Coronary artery (tissue), 2 donors: ENCODE measurements around the gene PROSER3.

Experiments
- DNase-seq: peaks from one replicate; pipeline ENCODE4 v3.0.0-alpha.2; 2017; ENCODE audit warnings: low spot score
- H3K27ac ChIP-seq, 2 donors: fragments of 200-600 bp; sonication (generic); one replicate each; pipeline ENCODE4 v1.5.1; 2016 to 2019
- H3K4me3 ChIP-seq: fragments of 200-600 bp; sonication (generic); 2 replicates; pipeline ENCODE4 v1.5.1; 2016; ENCODE audit warnings: mild to moderate bottlenecking, moderate library complexity
- TF ChIP-seq, protein P1 (sequence below): fragments of 200-600 bp; sonication (generic); IDR thresholded peaks from one replicate; pipeline ENCODE4 v1.5.1; 2019; ENCODE audit warnings: antibody characterized with exemption

Gene PROSER3

DNA sequence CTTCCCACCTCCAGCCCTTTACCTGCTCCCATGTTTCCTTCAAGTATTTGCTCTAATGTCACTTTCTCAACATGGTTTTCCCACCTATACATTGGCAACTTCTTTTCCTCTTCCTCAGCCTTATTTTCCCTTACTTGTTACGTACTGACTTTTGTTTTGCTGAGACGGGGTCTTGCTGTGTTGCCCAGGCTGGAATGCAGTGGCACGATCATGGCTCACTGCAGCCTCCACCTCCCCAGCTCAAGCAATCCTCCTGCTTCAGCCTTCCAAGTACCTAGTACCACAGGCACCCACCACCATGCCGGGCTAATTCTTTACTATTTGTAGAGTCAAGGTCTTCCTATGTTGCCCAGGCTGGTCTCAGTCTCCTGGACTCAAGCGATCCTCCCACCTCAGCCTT, 49.7 kb downstream of the PROSER3 start:
- DNase-seq = no peak
- Histone ChIP-seq H3K27ac (no peak overlapping the region), H3K4me3 (no peak overlapping the region)
- TF ChIP-seq, protein P1, sequence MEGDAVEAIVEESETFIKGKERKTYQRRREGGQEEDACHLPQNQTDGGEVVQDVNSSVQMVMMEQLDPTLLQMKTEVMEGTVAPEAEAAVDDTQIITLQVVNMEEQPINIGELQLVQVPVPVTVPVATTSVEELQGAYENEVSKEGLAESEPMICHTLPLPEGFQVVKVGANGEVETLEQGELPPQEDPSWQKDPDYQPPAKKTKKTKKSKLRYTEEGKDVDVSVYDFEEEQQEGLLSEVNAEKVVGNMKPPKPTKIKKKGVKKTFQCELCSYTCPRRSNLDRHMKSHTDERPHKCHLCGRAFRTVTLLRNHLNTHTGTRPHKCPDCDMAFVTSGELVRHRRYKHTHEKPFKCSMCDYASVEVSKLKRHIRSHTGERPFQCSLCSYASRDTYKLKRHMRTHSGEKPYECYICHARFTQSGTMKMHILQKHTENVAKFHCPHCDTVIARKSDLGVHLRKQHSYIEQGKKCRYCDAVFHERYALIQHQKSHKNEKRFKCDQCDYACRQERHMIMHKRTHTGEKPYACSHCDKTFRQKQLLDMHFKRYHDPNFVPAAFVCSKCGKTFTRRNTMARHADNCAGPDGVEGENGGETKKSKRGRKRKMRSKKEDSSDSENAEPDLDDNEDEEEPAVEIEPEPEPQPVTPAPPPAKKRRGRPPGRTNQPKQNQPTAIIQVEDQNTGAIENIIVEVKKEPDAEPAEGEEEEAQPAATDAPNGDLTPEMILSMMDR = no peak

GRCh38 chr19:35811317-35812219, 53.6 kb downstream of the PROSER3 start:
- DNase-seq = no peak
- H3K27ac ChIP-seq = no peak overlapping the region
- TF ChIP-seq, protein P1 = no peak
- H3K4me3 ChIP-seq = no peak overlapping the region

DNA sequence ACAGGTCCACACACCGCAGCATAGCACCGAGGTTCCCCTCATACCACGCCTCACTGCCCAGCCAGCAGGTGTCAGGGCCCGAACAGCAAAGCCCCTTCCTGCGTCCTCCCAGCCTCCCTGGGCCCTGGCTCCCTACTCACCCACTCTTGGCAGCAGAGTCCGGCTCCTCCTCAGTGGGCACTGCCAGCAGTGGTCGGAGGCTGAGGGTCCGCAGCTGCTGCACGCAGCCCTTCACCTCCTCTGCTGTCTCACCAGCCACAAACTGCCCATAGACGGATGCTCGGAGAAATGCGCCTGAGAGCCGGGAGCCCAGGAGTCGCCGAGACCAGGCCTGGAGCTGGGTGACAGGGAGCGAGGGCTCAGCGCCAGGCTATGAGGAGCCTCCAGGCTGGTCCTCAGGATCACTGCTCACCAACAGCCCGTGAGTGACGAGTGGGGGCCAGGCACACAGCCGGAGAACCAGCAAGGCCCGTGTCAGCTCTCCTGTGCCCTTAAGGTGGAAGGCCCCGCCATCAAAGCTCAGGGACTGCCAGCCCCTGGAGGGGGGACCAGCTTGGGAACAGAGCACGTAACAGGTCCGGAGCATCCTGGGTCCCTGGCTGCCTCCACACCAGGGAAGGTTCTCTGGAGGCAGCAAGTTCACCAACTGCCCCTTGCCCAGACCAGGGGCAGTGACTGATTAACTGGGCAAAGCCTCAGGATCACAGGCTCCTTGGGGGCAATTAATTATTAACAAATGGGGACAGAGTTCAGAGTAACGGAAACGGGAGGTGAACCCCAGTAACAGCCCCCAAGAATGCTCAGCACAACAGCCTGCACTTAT, 54.5 kb downstream of the PROSER3 start, which contains the start of gene PRODH2:
Gene PRODH2 (minus strand): TSS at position 626 of the 823 bp plus-strand sequence. CDS start 40 bp downstream, at position 586.
- H3K27ac ChIP-seq = no peak within 1 kb of the TSS
- TF ChIP-seq, protein P1 = no peak
- H3K4me3 ChIP-seq = no peak within 1 kb of the TSS
- no peak for DNase-seq

- no peak for DNase-seq
- TF ChIP-seq, protein P1 = no peak
- Histone ChIP-seq H3K27ac (no peak overlapping the region), H3K4me3 (no peak overlapping the region)
Observed at GRCh38 chr19:35813043-35813890, 55.3 kb downstream of the PROSER3 start.

DNA sequence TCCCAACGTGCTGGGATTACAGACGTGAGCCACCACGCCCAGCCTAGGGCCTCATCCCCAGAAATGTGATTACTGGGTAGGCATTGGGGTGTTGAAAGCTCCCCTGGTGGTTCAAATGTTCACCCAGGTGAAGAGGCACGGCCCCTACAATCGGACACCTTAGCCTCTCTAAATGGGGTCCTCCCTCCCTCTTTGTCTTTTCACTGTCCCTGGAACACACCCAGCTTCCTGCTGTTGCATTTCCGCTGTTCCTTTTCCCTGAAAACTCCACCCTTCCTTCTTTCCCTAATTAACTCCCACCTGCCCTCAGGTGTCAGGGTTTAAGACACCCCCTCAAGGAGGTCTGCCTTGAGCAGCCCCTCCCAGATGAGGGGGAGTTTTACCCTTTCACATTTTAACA, 58.3 kb downstream of the PROSER3 start:
- TF ChIP-seq, protein P1 = no peak
- Histone ChIP-seq H3K4me3 (no peak overlapping the region), H3K27ac (no peak overlapping the region)
- no peak for DNase-seq

- Histone ChIP-seq H3K27ac (no peak overlapping the region), H3K4me3 (no peak overlapping the region)
- TF ChIP-seq, protein P1 = no peak
- no peak for DNase-seq
Observed at GRCh38 chr19:35816846-35817245, 58.9 kb downstream of the PROSER3 start.
